Measurements from ENCODE around the gene AP3B1. TPM values are rescaled to one million over a fixed set of nuclear protein-coding genes. Genes with fewer than 3 reads are reported as not detected.

The AP3B1 gene
- total and polyA plus RNA-seq, 2 of the 8 experiments (the other 6 are each of a cell fraction or from before 2014, with no cell fraction given) = 45.8 to 48.3 TPM

GRCh38 chr5:77985247-77985646 lies 309.3 kb downstream of the AP3B1 start:
- Histone ChIP-seq H2BK12ac (ENCODE audit: low read depth, low read length) (no peak overlapping the region), H3K18ac (ENCODE audit: extremely low read depth, low read length) (no peak overlapping the region; the same call in 1 of the 2 replicates), H2BK15ac (ENCODE audit: low read length) (no peak overlapping the region), H4K5ac (ENCODE audit: insufficient read length, low read depth, low read length) (no peak overlapping the region), H4K8ac (ENCODE audit: extremely low read depth, insufficient read depth, low read length) (no peak overlapping the region), H3K4me2 (ENCODE audit: insufficient read depth in 1 of 2, low read depth in 2 of 2, low read length in 2 of 2) (peak overlapping the region in 1 of 2 experiments; percentile 10; a peak in 1 of 4 replicates), H2BK5ac (ENCODE audit: low read depth, low read length) (no peak overlapping the region), H3K27ac (ENCODE audit: low read depth, low read length) (no peak overlapping the region), H4K91ac (replicated peaks; ENCODE audit: insufficient read length, low read length) (no peak overlapping the region), H2BK120ac (replicated peaks; ENCODE audit: low read depth, low read length) (no peak overlapping the region), H3K9me3 (ENCODE audit: insufficient read depth in 2 of 2, low read depth in 1 of 2, low read length in 1 of 2) (0 out of 4 replicates have a peak, but pooled peaks cover 0 to 3% of the 10 kb centered on the region in 2 experiments), H2AFZ (ENCODE audit: low read length) (no peak overlapping the region), H2AK5ac (ENCODE audit: low read depth, low read length) (no peak overlapping the region), H3K4me1 (replicated peaks in 1 of 4; ENCODE audit: control insufficient read depth in 3 of 4, insufficient read depth in 4 of 4, low read length in 3 of 4) (peaks cover 5 to 27% (median 17%) of the 10 kb centered on the region in 4 experiments), H3K4me3 (ENCODE audit: extremely low read depth in 1 of 4, insufficient read depth in 2 of 4, low read depth in 3 of 4, low read length in 4 of 4) (no peak overlapping the region), H3K79me1 (ENCODE audit: low read depth, low read length) (no peaks in the 10 kb centered on the region), H3K27me3 (replicated peaks in 1 of 4; ENCODE audit: control insufficient read depth in 3 of 4, extremely low read depth in 1 of 4, insufficient read depth in 3 of 4, low read length in 3 of 4) (no peaks in the 10 kb centered on the region; a peak in 1 of 7 replicates), H3K14ac (ENCODE audit: insufficient read length) (no peak overlapping the region), H3K4ac (replicated peaks; ENCODE audit: insufficient read length, low read depth, low read length) (no peak overlapping the region), H3K79me2 (ENCODE audit: control insufficient read depth in 1 of 2, insufficient read depth in 2 of 2, low read length in 2 of 2) (no peaks in the 10 kb centered on the region), H3K56ac (replicated peaks; ENCODE audit: insufficient read length, low read depth, low read length) (no peak overlapping the region), H3K23me2 (ENCODE audit: low read depth, low read length) (no peaks in the 10 kb centered on the region), H2BK20ac (ENCODE audit: low read length) (no peak overlapping the region), H3K9ac (replicated peaks in 1 of 4; ENCODE audit: extremely low read depth in 1 of 4, low read depth in 3 of 4, low read length in 3 of 4) (no peak overlapping the region), H4K20me1 (replicated peaks in 1 of 2; ENCODE audit: control insufficient read depth in 1 of 2, insufficient read depth in 2 of 2, low read length in 2 of 2) (no peaks in the 10 kb centered on the region), H3K36me3 (ENCODE audit: control insufficient read depth in 2 of 4, insufficient read depth in 4 of 4, low read length in 3 of 4) (no peaks in the 10 kb centered on the region; a peak in 1 of 8 replicates), H3K23ac (ENCODE audit: insufficient read length) (no peak overlapping the region)
- CTCF ChIA-PET (ENCODE audit: partially characterized antibody) = interaction anchor here (0.6 to 2.4 kb wide), 15 partner anchors 14 to 1062 kb away, joined by 3 to 8 read pairs (median 3); partner anchors contain the start of gene OTP
- POLR2A ChIA-PET (ENCODE audit: partially characterized antibody) = interaction anchor here (1.0 to 1.5 kb wide), 4 partner anchors 9 to 28 kb away, joined by 3 to 4 read pairs (median 3); no protein-coding TSS in a partner anchor
- 55% methylated on average over 3 of the region's 3 CpGs; no CpG with 5 or more reads in 1 of the 2 experiments for WGBS, 2 experiments (ENCODE audit: extremely low coverage in 1 of 2, insufficient coverage in 1 of 2, insufficient read length in 1 of 2, insufficient replicate concordance in 2 of 2, low coverage in 1 of 2, low lambda C conversion rate in 2 of 2, missing lambda C conversion rate in 1 of 2)
- FAIRE-seq (no peak), DNase-seq (ENCODE audit: low read depth in 1 of 2, low spot score in 2 of 2) (no peak)
- TF ChIP-seq EGR1 (IDR thresholded peaks at IDR 0.05; ENCODE audit: borderline replicate concordance, low read depth, low read length) = no peak

Measured in H1 (cell line).